ENCODE measurements around the gene UTP25. TPM values are rescaled to one million over a fixed set of nuclear protein-coding genes. Genes with fewer than 3 reads are reported as not detected.

The UTP25 gene
- total RNA-seq, 1 donor from 2014 or later: 4.1 TPM

- intact Hi-C loops (cut with DNase I): loop anchor here (10.0 kb wide), 2 partner anchors 441 to 541 kb away; no protein-coding TSS in a partner anchor
- no peak for DNase-seq (ENCODE audit: low spot score)
Measured at GRCh38 chr1:209863766-209864485, 36.2 kb downstream of the UTP25 start.

GRCh38 chr1:209866201-209866600 lies 38.4 kb downstream of the UTP25 start:
- no peak for DNase-seq (ENCODE audit: low spot score)
- intact Hi-C loops (cut with DNase I): loop anchor here (10.0 kb wide), 2 partner anchors 439 to 539 kb away; no protein-coding TSS in a partner anchor

DNA sequence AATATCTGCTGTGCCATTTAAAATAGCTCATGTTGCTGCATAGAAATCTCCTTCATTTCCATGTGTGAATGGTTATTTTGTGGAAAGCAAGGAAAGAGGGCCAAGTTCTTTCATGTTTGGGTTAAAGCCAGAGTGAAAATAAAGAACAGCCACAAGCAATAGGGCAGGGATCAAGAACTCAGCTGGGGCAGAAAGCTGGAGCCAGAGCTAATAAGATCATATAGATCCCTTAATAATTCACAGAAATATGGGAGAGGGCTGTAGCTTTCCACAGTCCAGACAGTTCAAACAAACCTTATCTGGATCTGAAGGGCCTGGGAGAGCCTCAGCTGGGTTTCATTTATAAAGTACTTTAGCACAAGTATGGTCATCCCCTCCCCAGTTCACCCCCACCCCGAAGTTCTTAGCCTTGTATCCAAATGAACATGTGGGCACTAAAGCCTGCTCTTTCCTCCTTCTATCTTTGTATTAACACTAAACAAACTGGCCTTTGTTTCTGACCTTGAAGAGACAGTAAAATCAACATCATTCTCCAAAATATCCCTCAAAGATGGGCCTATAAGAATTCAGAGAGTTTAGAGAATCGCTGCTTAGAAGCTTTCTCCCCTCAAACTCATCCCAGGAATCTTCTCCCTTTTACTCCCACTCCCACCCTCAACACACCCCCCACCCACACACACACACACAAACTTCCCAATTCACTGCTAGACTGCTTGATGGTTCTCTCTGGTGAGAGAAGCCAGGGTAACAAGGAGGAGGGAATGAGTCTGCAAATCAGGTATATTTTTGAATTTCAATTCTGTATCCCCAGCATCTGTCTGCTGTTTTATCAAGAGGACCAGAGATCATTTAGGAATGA lies 41.7 kb downstream of the UTP25 start:
- no peak for DNase-seq (ENCODE audit: low spot score)
- intact Hi-C loops (cut with DNase I): loop anchor here (10.0 kb wide), 2 partner anchors 435 to 535 kb away; no protein-coding TSS in a partner anchor

DNA sequence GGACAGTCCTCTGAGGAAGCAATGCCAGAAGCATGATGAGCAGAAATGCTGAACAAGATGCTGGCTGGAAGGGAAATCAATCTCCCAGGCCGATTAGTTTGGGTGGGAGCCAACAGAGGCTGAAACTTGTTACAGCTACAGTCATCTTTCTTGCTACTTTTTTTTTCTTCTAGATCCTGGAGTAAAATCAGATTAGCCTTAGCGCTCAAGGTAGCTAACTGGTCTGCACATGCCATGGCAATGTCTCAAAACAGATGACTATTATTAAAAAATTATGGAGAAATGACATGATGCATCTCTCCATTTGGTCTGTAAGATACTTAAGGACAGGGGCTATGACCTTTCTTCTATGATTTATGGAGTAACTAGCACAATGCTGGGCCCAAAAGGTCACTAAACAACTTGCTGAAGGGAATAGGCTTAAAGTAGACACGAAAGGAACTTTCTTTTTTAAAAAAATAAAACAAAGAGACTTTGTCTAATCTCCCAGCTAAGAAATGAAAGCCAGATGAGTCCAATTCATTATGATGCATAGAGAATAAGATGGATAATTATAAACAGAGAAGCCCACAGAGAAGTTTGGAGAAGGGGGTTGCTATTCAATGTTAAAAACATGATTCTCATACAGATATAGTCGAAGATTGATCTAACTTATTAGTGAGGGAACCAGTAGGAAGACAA lies 42.5 kb downstream of the UTP25 start:
- no peak for DNase-seq (ENCODE audit: low spot score)
- intact Hi-C loops (cut with DNase I): no loop called here

- intact Hi-C loops (cut with DNase I): no loop called here
- DNase-seq (ENCODE audit: low spot score): no peak
Measured at GRCh38 chr1:209871006-209871405, 43.2 kb downstream of the UTP25 start.

GRCh38 chr1:209871430-209871829 lies 43.7 kb downstream of the UTP25 start:
- intact Hi-C loops (cut with DNase I): no loop called here
- no peak for DNase-seq (ENCODE audit: low spot score)

GRCh38 chr1:209873067-209873799 lies 45.5 kb downstream of the UTP25 start:
- intact Hi-C loops (cut with DNase I): no loop called here
- no peak for DNase-seq (ENCODE audit: low spot score)

- intact Hi-C loops (cut with DNase I): no loop called here
- DNase-seq (ENCODE audit: low spot score): no peak
Measured at GRCh38 chr1:209875515-209875914, 47.7 kb downstream of the UTP25 start.

GRCh38 chr1:209876078-209876800 lies 48.5 kb downstream of the UTP25 start:
- intact Hi-C loops (cut with DNase I): no loop called here
- no peak for DNase-seq (ENCODE audit: low spot score)

DNA sequence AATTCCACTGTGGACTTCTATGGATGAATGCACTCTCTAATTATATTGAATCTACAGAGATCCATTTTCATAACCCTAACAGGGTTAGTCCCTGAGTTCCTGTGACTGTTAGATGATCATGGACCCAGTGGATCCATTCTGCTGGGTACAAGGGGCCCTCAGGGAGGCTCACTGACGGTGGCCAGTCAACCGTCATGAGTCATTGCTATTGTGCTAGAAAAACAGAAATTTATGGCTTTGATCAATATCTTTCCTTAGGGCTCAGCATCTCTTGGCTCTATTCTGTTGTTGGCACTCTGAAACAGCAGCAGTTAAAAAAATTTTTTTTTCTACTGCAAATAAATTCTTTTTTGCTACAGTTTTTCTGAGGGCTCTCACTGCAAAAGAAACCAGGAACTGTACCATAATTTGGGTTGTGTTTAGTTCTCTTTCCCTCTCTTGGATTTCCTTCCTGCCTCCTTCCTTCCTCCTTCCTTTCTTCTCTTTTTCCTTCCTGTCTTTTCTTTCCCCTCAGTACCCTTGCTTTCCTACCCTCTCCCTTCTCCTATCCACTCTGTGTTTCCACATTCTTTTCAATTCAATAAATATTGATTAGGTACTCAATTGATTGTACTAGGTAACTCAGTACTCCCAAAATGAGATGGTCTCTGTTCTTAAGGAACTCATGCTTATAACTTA lies 49.5 kb downstream of the UTP25 start:
- DNase-seq (ENCODE audit: low spot score): no peak
- intact Hi-C loops (cut with DNase I): no loop called here

GRCh38 chr1:209878964-209879363 lies 51.2 kb downstream of the UTP25 start:
- intact Hi-C loops (cut with DNase I): no loop called here
- no peak for DNase-seq (ENCODE audit: low spot score)

DNA sequence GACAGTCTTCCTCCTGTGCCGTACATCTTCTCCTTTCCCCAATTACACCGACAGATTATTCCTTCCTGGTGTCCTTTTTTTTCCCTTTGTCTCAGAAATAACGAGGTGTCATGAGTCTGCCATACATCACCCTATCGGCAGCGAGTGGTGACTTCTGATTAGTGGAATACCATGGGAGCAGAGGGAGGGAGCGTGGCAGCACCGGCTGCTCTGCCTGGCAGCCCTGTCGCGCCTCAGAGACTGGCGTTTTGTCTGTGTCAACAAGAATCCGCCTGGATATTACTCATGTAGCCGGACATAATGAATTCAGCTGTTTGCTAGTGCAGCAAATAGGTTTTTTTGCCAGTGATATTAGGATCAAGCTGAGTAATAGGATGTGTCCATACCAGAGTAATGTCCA lies 51.8 kb downstream of the UTP25 start:
- intact Hi-C loops (cut with DNase I): no loop called here

DNA sequence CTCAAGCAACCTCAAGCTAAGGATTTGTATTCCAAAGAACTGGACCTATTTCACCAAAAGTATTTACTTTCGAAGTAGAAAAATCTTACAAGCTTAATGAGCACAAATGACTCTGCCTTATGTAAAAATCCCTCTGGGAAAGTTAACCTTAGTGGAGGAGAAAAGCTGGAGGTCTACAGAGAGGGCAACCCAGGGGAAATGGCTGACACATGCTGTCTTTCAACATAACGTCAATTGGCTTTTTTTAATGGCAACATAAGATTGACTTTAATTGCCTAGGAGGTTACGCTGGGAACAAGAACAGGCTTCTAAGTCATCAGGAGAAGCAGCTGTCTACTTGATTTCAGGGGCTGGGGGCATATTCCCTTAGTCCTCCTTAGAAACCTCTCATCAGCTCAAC lies 52.3 kb downstream of the UTP25 start:
- intact Hi-C loops (cut with DNase I): no loop called here
- DNase-seq (ENCODE audit: low spot score): no peak

More for the DNA sequence above, 51.8 kb downstream of the UTP25 start:
- no peak for DNase-seq (ENCODE audit: low spot score)

GRCh38 chr1:209881619-209882018 lies 53.8 kb downstream of the UTP25 start:
- no peak for DNase-seq (ENCODE audit: low spot score)
- intact Hi-C loops (cut with DNase I): no loop called here

DNA sequence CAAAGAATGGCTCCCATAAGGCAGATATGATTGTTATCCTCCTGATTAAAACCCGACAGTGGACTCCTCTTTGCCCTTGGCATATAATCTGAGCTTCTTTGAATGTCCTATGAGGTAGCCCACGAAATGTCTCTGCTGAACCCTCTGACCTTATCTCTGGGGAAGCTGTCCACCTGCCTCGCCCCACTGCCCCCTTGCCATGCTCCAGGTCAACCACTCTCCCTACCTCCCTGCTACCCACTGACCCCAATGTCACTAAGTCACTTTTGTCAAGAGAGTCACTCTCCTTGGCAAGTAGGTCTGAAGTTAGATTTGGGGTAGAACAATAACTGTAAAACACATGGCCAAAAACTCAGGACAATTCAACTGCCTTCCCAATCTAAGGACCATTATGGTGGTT lies 54.5 kb downstream of the UTP25 start:
- intact Hi-C loops (cut with DNase I): no loop called here
- no peak for DNase-seq (ENCODE audit: low spot score)

- intact Hi-C loops (cut with DNase I): no loop called here
Measured at GRCh38 chr1:209882942-209883340, 55.2 kb downstream of the UTP25 start.

DNA sequence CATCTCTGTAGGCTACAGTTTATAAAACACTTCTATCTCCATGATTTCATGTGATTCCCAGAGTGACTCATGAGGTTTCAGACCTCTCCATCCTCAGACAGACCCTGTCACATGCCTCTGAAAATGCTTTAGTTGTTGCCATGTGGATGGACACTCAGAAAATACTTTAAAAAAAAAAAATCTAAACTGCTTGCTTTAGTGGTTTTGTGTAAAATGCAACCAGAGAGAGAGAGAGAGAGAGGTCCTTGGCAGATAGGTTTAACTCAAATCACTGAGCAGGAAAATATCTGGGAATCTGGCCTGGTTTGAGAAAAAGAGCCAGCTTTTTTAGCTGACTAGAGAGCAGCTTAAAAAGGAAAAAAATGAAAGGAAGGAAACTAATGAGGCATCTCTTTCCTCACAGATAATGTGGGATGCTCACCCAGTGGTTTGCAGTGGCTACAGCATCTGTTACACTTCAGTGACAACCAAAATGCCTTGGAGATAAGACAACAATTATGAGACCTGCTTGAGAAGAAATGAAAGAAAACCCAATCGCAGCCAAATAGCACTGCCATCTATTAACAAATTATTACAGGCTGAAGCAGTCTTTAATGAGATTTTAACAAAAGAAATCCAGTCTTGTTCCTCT lies 55.7 kb downstream of the UTP25 start:
- no peak for DNase-seq (ENCODE audit: low spot score)
- intact Hi-C loops (cut with DNase I): no loop called here

More at GRCh38 chr1:209882942-209883340, 55.2 kb downstream of the UTP25 start:
- no peak for DNase-seq (ENCODE audit: low spot score)

DNA sequence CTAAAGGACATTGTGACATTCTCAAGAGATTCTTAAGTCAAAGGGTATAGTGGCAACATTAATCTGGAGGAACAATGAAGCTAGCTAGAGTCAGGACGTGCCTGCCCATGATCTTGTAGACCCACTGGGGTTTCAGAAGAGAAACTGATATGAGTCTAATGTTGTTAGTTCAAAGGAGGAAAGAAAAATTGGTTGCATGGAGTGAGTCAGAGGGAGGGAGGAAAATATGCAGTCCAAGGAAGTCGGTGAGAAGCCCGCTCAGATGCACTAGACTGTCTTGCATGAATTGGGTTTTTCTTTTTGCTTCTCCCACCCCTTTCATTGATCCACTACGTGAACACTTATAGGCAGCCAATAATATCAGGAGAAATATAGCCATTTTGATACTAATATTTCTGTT lies 56.5 kb downstream of the UTP25 start:
- intact Hi-C loops (cut with DNase I): no loop called here
- no peak for DNase-seq (ENCODE audit: low spot score)
